HL-60 (cell line): ENCODE data around the gene SLC35E4.

ENCODE experiments used
- DNase-seq, 2 experiments: peaks; one replicate each; pipeline ENCODE4 v3.0.0-alpha.2; 2010 to 2020; ENCODE audit warnings: low read depth in 1 of 2, low spot score in 1 of 2
- H3K27ac ChIP-seq: fragments of 250-450 bp; sonication (Bioruptor Pico); replicated peaks from 2 replicates; pipeline ENCODE4 v1.5.1; 2020; ENCODE audit warnings: mild to moderate bottlenecking, moderate library complexity
- H3K27me3 ChIP-seq: fragments of 250-450 bp; sonication (Bioruptor Pico); 2 replicates; pipeline ENCODE4 v1.5.1; 2021; ENCODE audit warnings: mild to moderate bottlenecking, moderate library complexity; ENCODE audit not compliant: insufficient read depth, poor library complexity, severe bottlenecking
- H3K4me3 ChIP-seq: replicated peaks from 2 replicates; pipeline ENCODE4 v1.5.1; 2011; ENCODE audit warnings: mild to moderate bottlenecking, control low read depth, low read length; ENCODE audit not compliant: insufficient read depth
- GABPA ChIP-seq: IDR thresholded peaks from 2 replicates; pipeline ENCODE4 v1.6.1; 2012; ENCODE audit warnings: low read depth
- POLR2AphosphoS5 ChIP-seq: IDR thresholded peaks from 2 replicates; pipeline ENCODE4 v1.6.1; 2012; ENCODE audit warnings: low read depth
- SPI1 ChIP-seq: IDR thresholded peaks from 2 replicates; pipeline ENCODE4 v1.6.1; 2012; ENCODE audit warnings: low read depth, mild to moderate bottlenecking, borderline replicate concordance
- TF ChIP-seq, protein P1 (sequence below): IDR thresholded peaks from 2 replicates; pipeline ENCODE4 v1.6.1; 2012; ENCODE audit warnings: low read depth; ENCODE audit not compliant: insufficient replicate concordance
- TF ChIP-seq, protein P2 (sequence below): IDR thresholded peaks from one replicate; pipeline ENCODE4 v1.5.1; 2011; ENCODE audit warnings: low read length, control low read depth, inconsistent platforms; ENCODE audit not compliant: insufficient read depth

SLC35E4 gene

DNA sequence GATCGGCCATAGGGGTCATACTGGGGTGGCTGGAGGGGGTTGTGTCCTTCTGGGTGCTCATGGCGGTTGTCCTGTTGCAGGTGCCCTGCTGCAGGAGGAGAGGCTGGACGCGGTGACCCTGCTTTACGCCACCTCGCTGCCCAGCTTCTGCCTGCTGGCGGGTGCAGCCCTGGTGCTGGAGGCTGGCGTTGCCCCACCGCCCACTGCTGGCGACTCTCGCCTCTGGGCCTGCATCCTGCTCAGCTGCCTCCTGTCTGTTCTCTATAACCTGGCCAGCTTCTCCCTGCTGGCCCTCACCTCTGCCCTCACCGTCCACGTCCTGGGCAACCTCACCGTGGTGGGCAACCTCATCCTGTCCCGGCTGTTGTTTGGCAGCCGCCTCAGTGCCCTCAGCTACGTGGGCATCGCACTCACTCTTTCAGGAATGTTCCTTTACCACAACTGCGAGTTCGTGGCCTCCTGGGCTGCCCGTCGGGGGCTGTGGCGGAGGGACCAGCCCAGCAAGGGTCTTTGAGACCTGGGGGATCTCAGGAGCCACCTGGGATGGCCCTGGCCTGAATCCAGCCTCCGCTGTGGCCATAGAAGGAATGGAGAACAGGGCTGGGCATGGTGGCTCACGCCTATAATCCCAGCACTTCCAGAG lies 11.1 kb downstream of the SLC35E4 start:
- DNase-seq: no peak
- no peak overlapping the region for H3K4me3 ChIP-seq

DNA sequence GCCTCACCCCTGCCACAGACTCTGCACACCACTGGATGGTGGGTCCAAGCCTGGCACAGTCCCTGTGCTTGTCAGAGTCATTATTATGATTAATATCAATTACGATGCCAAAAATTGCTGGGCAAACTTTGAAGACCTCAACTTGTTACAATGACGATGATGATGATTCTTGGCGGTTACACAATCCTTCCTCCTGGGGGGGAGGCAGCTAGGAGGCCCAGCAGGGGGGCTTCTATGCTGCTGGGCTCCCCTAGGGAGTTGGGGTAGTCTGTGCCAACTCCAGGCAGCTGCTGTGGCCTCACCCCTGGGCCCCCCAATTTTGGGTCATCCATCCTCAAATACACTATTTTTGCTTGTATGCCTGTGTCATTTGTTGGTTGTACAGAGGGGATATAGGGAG lies 12.0 kb downstream of the SLC35E4 start:
- TF ChIP-seq, protein P1, sequence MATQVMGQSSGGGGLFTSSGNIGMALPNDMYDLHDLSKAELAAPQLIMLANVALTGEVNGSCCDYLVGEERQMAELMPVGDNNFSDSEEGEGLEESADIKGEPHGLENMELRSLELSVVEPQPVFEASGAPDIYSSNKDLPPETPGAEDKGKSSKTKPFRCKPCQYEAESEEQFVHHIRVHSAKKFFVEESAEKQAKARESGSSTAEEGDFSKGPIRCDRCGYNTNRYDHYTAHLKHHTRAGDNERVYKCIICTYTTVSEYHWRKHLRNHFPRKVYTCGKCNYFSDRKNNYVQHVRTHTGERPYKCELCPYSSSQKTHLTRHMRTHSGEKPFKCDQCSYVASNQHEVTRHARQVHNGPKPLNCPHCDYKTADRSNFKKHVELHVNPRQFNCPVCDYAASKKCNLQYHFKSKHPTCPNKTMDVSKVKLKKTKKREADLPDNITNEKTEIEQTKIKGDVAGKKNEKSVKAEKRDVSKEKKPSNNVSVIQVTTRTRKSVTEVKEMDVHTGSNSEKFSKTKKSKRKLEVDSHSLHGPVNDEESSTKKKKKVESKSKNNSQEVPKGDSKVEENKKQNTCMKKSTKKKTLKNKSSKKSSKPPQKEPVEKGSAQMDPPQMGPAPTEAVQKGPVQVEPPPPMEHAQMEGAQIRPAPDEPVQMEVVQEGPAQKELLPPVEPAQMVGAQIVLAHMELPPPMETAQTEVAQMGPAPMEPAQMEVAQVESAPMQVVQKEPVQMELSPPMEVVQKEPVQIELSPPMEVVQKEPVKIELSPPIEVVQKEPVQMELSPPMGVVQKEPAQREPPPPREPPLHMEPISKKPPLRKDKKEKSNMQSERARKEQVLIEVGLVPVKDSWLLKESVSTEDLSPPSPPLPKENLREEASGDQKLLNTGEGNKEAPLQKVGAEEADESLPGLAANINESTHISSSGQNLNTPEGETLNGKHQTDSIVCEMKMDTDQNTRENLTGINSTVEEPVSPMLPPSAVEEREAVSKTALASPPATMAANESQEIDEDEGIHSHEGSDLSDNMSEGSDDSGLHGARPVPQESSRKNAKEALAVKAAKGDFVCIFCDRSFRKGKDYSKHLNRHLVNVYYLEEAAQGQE: no peak
- TF ChIP-seq, protein P2, sequence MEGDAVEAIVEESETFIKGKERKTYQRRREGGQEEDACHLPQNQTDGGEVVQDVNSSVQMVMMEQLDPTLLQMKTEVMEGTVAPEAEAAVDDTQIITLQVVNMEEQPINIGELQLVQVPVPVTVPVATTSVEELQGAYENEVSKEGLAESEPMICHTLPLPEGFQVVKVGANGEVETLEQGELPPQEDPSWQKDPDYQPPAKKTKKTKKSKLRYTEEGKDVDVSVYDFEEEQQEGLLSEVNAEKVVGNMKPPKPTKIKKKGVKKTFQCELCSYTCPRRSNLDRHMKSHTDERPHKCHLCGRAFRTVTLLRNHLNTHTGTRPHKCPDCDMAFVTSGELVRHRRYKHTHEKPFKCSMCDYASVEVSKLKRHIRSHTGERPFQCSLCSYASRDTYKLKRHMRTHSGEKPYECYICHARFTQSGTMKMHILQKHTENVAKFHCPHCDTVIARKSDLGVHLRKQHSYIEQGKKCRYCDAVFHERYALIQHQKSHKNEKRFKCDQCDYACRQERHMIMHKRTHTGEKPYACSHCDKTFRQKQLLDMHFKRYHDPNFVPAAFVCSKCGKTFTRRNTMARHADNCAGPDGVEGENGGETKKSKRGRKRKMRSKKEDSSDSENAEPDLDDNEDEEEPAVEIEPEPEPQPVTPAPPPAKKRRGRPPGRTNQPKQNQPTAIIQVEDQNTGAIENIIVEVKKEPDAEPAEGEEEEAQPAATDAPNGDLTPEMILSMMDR: no peak
- TF ChIP-seq GABPA (no peak), SPI1 (no peak), POLR2AphosphoS5 (no peak)
- no peak overlapping the region for H3K27ac ChIP-seq
- DNase-seq: no peak
- H3K27me3 ChIP-seq: no peaks in the 10 kb centered on the region
- no peak overlapping the region for H3K4me3 ChIP-seq

More for the DNA sequence above, 11.1 kb downstream of the SLC35E4 start:
- H3K27me3 ChIP-seq: no peaks in the 10 kb centered on the region
- TF ChIP-seq, protein P1: no peak
- TF ChIP-seq POLR2AphosphoS5: no peak
- TF ChIP-seq, protein P2: no peak
- no peak for TF ChIP-seq SPI1
- no peak for TF ChIP-seq GABPA
- no peak overlapping the region for H3K27ac ChIP-seq

DNA sequence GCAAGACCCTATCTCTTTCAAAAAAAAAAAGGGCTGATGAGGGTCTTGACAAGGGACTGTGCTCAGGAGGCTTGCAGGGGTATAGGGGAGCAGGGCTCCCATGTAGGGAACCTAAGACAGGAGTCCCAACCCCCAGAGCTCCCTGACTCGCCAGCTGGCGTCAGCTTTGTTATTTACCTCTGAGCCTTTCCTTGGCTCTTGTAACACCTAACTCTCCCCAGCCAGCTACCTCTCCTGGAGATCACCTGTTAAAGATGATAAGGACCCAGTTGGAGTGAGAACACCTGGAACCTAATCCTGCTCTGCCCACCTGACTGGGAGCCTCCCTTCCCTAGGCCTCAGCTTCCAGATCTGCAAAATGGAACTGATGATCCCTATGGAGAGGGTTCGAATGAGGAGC lies 13.2 kb downstream of the SLC35E4 start:
- no peak overlapping the region for H3K27ac ChIP-seq
- no peaks in the 10 kb centered on the region for H3K27me3 ChIP-seq
- TF ChIP-seq, protein P2: no peak
- TF ChIP-seq SPI1 (no peak), POLR2AphosphoS5 (no peak), GABPA (no peak)
- TF ChIP-seq, protein P1: no peak
- no peak for DNase-seq
- H3K4me3 ChIP-seq: no peak overlapping the region
